ENCODE results near the gene TKTL2.
"Not testable (repeated sequence)": the region's sequence is repeated elsewhere in the genome, so short reads cannot be mapped to it uniquely, and the experiment has no call there.

Gene TKTL2

DNA sequence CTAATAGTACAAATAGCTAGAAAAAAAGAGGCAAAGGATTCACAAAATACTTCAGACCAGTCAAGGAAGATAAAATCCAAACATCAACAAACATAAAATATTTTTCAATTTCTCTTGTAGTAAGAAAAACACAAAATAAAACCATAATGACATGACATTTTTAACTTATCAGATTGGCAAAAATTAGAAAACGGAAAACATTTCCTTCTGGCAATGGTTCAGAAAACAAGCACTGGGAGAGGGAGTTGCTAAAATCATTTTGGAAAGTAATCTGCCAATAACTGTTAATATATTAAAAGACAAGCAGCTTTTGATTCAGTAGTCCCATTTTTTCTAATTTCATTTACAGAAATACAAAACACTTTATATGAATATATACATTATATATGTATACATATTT lies 26.1 kb downstream of the TKTL2 start:
- DNase-seq (ENCODE audit: low spot score) = no peak

DNA sequence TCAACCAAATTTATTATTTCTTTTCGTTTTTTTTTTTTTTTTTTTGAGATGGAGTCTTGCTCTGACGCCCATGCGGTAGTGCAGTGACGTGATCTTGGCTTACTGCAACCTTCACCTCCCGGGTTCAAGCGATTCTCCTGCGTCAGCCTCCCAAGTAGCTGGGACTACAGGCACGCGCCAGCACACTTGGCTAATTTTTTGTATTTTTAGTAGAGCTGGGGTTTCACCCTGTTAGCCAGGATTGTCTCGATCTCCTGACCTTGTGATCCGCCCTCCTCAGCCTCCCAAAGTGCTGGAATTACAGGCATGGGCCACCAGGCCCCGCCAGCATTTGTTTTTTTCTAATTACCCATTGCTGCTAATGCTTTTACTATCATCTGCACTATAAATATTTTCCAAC lies 26.5 kb downstream of the TKTL2 start:
- DNase-seq (ENCODE audit: low spot score) = not testable (repeated sequence)

DNA sequence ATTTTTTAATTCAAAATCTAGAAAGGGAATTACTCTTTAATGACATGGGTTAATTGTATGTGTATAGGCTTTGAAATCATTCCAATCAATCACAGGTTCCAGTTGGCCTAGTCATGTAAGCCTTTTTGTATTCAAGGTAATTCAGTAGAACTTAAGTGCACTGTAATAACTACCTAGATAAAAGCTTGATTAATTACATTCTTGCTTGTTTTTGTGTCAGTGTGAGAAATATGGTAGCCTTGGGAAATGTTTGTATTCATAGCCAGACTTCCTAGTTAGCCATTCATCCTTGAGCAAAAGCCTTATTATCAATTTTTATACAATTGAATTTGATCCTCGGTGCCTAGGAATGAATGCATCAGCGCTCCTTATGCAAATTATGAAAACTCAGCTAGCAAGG lies 33.5 kb downstream of the TKTL2 start:
- DNase-seq (ENCODE audit: low spot score) = no peak

All from activated CD4-positive, alpha-beta T cell treated with anti-CD3 and anti-CD28 coated beads, Interleukin-2, Interleukin-4, amounts not matched to agents 100 ng/mL and 50 ng/mL, durations not matched to agents 16 hours and 8 hours (primary cell).